HL-60 (cell line): ENCODE measurements around the gene HOXC5.

Source experiments
- DNase-seq, 2 experiments: peaks; one replicate each; pipeline ENCODE4 v3.0.0-alpha.2; 2010 to 2020; ENCODE audit warnings: low read depth in 1 of 2, low spot score in 1 of 2
- H3K27ac ChIP-seq: fragments of 250-450 bp; sonication (Bioruptor Pico); replicated peaks from 2 replicates; pipeline ENCODE4 v1.5.1; 2020; ENCODE audit warnings: mild to moderate bottlenecking, moderate library complexity
- H3K27me3 ChIP-seq: fragments of 250-450 bp; sonication (Bioruptor Pico); 2 replicates; pipeline ENCODE4 v1.5.1; 2021; ENCODE audit warnings: mild to moderate bottlenecking, moderate library complexity; ENCODE audit not compliant: insufficient read depth, poor library complexity, severe bottlenecking
- H3K4me3 ChIP-seq: replicated peaks from 2 replicates; pipeline ENCODE4 v1.5.1; 2011; ENCODE audit warnings: mild to moderate bottlenecking, control low read depth, low read length; ENCODE audit not compliant: insufficient read depth
- GABPA ChIP-seq: IDR thresholded peaks from 2 replicates; pipeline ENCODE4 v1.6.1; 2012; ENCODE audit warnings: low read depth
- POLR2AphosphoS5 ChIP-seq: IDR thresholded peaks from 2 replicates; pipeline ENCODE4 v1.6.1; 2012; ENCODE audit warnings: low read depth
- REST ChIP-seq: IDR thresholded peaks from 2 replicates; pipeline ENCODE4 v1.6.1; 2012; ENCODE audit warnings: low read depth; ENCODE audit not compliant: insufficient replicate concordance
- SPI1 ChIP-seq: IDR thresholded peaks from 2 replicates; pipeline ENCODE4 v1.6.1; 2012; ENCODE audit warnings: low read depth, mild to moderate bottlenecking, borderline replicate concordance
- TF ChIP-seq, protein P1 (sequence below): IDR thresholded peaks from one replicate; pipeline ENCODE4 v1.5.1; 2011; ENCODE audit warnings: low read length, control low read depth, inconsistent platforms; ENCODE audit not compliant: insufficient read depth

HOXC5 gene

DNA sequence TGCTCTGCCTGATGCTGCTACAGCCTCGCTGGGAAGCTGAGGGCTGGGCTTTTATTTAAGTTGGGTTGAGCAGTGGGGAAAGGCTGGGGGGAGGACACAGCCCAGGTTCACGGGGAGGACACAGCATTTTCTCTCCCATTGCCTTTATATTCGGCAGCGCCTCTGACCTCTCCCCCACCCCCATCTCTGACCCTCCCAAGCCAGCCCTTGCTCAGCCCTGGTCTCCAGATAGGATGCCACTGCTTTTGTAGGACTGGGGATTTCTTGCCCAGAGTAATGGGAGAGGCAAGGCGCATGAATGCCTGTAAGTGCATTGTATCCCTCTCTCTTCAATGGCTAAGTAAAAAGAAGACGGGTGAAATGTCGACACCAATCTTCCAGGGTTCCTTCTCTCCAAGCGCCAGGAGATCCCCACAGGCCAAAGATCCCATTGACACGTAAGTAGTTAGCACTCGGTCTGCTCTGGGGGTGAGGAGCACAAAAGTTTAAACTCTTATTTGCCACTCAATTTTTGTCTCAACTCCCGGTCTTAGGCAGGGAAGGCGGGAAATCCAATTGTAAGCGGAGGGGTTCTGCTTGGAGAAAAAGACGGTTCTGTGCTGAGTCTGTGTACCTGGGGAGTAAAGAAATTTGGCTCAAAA is 25.4 kb downstream of the HOXC5 start:
- H3K4me3 ChIP-seq: no peak overlapping the region
- TF ChIP-seq SPI1: no peak
- DNase-seq: no peak
- no peak overlapping the region for H3K27ac ChIP-seq
- peaks cover 39% of the 10 kb centered on the region for H3K27me3 ChIP-seq

DNA sequence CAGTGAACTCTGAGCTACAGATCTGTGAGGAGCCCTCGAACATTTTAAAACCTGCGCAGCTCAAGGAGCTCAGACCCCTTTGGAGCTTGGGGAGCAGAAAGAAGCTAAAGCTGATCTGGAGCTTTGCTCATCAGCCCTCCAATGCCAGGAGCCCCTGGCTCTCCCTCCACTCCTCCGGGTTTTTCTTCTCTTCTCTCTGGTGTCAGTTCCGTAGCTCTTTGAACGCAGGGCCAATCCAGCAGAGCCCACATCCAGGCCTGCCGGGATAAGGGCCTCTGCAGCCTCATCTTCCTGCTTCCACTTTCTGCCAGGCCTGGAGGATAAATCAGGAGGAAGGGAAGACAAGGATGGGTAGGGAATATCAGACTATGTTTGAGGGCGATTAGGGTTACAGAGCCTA is 26.8 kb downstream of the HOXC5 start:
- peaks cover 30% of the 10 kb centered on the region for H3K27me3 ChIP-seq
- TF ChIP-seq REST (no peak), POLR2AphosphoS5 (no peak), GABPA (no peak), SPI1 (no peak)
- TF ChIP-seq, protein P1, sequence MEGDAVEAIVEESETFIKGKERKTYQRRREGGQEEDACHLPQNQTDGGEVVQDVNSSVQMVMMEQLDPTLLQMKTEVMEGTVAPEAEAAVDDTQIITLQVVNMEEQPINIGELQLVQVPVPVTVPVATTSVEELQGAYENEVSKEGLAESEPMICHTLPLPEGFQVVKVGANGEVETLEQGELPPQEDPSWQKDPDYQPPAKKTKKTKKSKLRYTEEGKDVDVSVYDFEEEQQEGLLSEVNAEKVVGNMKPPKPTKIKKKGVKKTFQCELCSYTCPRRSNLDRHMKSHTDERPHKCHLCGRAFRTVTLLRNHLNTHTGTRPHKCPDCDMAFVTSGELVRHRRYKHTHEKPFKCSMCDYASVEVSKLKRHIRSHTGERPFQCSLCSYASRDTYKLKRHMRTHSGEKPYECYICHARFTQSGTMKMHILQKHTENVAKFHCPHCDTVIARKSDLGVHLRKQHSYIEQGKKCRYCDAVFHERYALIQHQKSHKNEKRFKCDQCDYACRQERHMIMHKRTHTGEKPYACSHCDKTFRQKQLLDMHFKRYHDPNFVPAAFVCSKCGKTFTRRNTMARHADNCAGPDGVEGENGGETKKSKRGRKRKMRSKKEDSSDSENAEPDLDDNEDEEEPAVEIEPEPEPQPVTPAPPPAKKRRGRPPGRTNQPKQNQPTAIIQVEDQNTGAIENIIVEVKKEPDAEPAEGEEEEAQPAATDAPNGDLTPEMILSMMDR: no peak
- no peak for DNase-seq
- no peak overlapping the region for H3K27ac ChIP-seq
- H3K4me3 ChIP-seq: no peak overlapping the region

DNA sequence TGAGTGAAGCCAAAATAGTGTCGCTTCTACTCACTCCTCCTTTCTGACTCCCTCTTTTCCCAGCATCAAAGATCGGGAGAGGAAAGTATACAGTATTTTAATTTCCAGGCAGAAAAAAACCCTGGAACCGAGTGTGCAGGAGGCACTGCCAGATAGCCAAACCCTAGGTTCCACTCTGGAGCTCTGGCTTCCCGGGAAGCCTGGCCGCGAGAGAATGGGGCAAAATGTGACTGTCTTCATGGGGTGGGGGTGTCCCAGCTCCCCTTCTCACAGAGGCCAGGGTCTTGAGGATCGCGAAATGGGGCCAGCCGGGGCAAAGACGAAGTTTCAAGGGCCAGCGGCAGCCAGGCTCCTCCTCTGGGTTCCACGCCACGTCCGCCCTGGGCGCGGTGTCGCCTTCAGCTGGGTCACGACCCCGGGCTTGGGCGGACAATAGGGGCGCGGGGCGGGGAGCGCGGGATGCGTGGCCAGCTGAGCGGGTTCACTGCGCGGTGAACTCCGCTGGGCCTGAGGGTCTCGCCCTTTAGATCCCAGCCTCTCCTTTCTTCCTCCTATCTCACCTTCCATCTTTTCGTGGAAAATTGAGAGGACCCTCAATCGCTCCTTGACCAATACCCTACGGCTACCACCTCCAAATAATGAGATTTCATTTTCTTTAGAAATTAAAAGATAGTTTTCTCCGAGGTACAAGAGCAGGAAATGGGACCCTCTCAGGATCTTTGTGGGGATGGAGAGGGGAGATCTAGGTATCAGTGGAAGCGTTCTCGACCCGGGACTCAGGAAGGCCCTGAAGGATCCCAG is 27.5 kb downstream of the HOXC5 start:
- TF ChIP-seq REST: no peak
- TF ChIP-seq SPI1: no peak
- TF ChIP-seq, protein P1: no peak
- TF ChIP-seq GABPA: no peak
- TF ChIP-seq POLR2AphosphoS5: no peak
- no peak overlapping the region for H3K4me3 ChIP-seq
- peaks cover 33% of the 10 kb centered on the region for H3K27me3 ChIP-seq
- no peak overlapping the region for H3K27ac ChIP-seq
- DNase-seq: no peak

DNA sequence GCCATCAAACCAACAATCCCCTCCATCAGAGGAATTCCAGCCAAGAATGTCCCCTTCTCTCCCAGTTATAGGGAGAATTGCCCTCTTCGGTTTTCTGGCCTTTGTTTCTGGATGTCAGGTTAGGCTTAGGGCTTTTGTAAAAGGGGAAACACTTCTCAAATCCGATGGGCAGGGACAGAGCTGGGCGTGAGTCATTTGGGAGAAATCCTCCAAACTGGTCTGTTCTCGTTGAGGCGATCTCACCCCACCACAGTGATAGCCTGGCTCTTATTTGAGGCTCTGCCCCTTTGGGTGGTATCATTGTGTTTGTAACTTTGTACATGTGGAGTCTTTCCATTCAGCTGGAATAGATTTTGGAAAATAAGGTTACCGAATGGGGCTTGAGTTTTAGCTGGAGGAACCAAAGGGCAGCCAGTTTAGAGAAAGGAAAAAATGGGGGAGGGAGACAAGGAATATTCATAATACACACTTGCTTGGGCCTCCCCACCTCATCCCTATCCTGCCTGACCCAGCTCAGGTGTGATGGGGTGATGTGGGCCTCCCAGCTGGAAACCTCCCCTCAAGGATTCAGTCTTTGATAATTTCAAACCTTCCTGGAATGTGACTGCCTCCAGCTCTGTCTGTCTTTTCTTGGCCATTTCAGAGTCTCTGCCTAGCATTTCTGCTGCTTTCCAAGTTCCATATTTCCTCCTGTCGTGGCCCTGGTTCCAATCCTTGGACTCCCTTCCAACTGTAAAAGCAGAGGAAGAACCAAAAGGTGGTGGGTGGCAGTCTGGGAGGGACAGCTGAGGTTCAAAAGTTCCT is 28.3 kb downstream of the HOXC5 start:
- peaks cover 33% of the 10 kb centered on the region for H3K27me3 ChIP-seq
- no peak overlapping the region for H3K4me3 ChIP-seq
- H3K27ac ChIP-seq: no peak overlapping the region
- DNase-seq: no peak
- TF ChIP-seq SPI1: no peak
- TF ChIP-seq, protein P1: no peak
- TF ChIP-seq REST: no peak
- TF ChIP-seq POLR2AphosphoS5: no peak
- no peak for TF ChIP-seq GABPA
